Measurements from ENCODE around the gene SFXN2.

GRCh38 chr10:102720337-102720736 is 5.9 kb downstream of the SFXN2 start:
- no peak for TF ChIP-seq CTCF (conservative IDR thresholded peaks at IDR 0.05)
- no peak for TF ChIP-seq EZH2 (IDR thresholded peaks at IDR 0.05; ENCODE audit: low read depth)

All from PC-9 (cell line).